A549 (cell line): ENCODE measurements around the gene SLC26A6. TPM values are rescaled to one million over a fixed set of nuclear protein-coding genes. Genes with fewer than 3 reads are reported as not detected.

ENCODE experiments used
- ATAC-seq, 2 experiments: fragments of 200-7000 bp in 1 of 2; fragments of >200 bp in 1 of 2; cut with Nextera tagmentation in 1 of 2; cut with Tn5 transposase in 1 of 2; 3 replicates each; pipeline versions ENCODE4 v1.8.0 to v1.9.1; 2018 to 2020; ENCODE audit warnings: mild to moderate bottlenecking in 1 of 2, moderate library complexity in 1 of 2
- CTCF ChIA-PET: fragments of 300-600 bp; sonication (Branson Sonifier 250); formaldehyde crosslinking; extraction: SDS; loops from one replicate; lab custom pipeline; 2021; ENCODE audit warnings: antibody characterized with exemption, inconsistent platforms; lab: Yijun Ruan, JAX
- POLR2A ChIA-PET: fragments of 350-600 bp; formaldehyde crosslinking; extraction: SDS; loops from one replicate; lab custom pipeline; 2021; ENCODE audit warnings: antibody characterized with exemption, inconsistent platforms; lab: Yijun Ruan, JAX
- DNase-seq, 2 experiments: peaks; one replicate each; pipeline versions ENCODE4 v3.0.0 to v3.0.0-alpha.2; 2011 to 2016; ENCODE audit warnings: low read depth in 1 of 2, low spot score in 1 of 2
- FAIRE-seq: peaks from 2 replicates; lab custom pipeline; 2011; peaks lifted over from hg19 to GRCh38; lab: Jason Lieb, UNC
- H3K27ac ChIP-seq, 2 experiments: fragments of >200 bp; sonication (Bioruptor Twin); formaldehyde crosslinking; 3 replicates each; pipeline ENCODE4 v1.5.1; 2016 to 2017
- H3K4me1 ChIP-seq: fragments of >200 bp; sonication (Bioruptor Twin); formaldehyde crosslinking; 3 replicates; pipeline ENCODE4 v1.6.1; 2016
- H3K4me2 ChIP-seq: fragments of >200 bp; sonication (Bioruptor Twin); formaldehyde crosslinking; 3 replicates; pipeline ENCODE4 v1.6.1; 2016
- H3K4me3 ChIP-seq: fragments of >200 bp; sonication (Bioruptor Twin); formaldehyde crosslinking; 3 replicates; pipeline ENCODE4 v1.5.1; 2016
- H3K9me3 ChIP-seq: fragments of >200 bp; sonication (Bioruptor Twin); formaldehyde crosslinking; 3 replicates; pipeline ENCODE4 v1.6.1; 2016
- BCL3 ChIP-seq: fragments of >200 bp; sonication (Bioruptor Twin); formaldehyde crosslinking; IDR thresholded peaks from 3 replicates; pipeline ENCODE4 v1.6.1; 2016
- BHLHE40 ChIP-seq: IDR thresholded peaks from 2 replicates; pipeline ENCODE4 v1.6.1; 2012; ENCODE audit warnings: low read depth, low read length, inconsistent platforms
- CBX8 ChIP-seq: fragments of 200-600 bp; sonication (generic); IDR thresholded peaks from 2 replicates; pipeline ENCODE4 v1.6.1; 2016
- CEBPB ChIP-seq, 2 experiments: fragments of >200 bp in 1 of 2; sonication (Bioruptor Twin) in 1 of 2; formaldehyde crosslinking in 1 of 2; IDR thresholded peaks; 2 replicates each; pipeline ENCODE4 v1.6.1; 2012 to 2016
- CHD4 ChIP-seq: fragments of 200-600 bp; sonication (generic); IDR thresholded peaks from 2 replicates; pipeline ENCODE4 v1.6.1; 2016; ENCODE audit warnings: antibody characterized with exemption, mild to moderate bottlenecking, borderline replicate concordance
- CTCF ChIP-seq: fragments of >200 bp; sonication (Bioruptor Twin); formaldehyde crosslinking; IDR thresholded peaks from 3 replicates; pipeline ENCODE4 v1.5.1; 2016
- ESRRA ChIP-seq: fragments of 150-350 bp; IDR thresholded peaks from 2 replicates; pipeline ENCODE4 v1.6.1; 2014; ENCODE audit warnings: mild to moderate bottlenecking, low read length, borderline replicate concordance
- HDAC2 ChIP-seq: fragments of 200-600 bp; sonication (generic); IDR thresholded peaks from 2 replicates; pipeline ENCODE4 v1.6.1; 2016
- HES2 ChIP-seq: fragments of >200 bp; sonication (Bioruptor Twin); formaldehyde crosslinking; IDR thresholded peaks from 2 replicates; pipeline ENCODE4 v1.6.1; 2016
- HOXB5 ChIP-seq: fragments of 250-450 bp; sonication (Bioruptor Pico); IDR thresholded peaks from 2 replicates; pipeline ENCODE4 v1.5.0; 2020; ENCODE audit warnings: mild to moderate bottlenecking, moderate library complexity
- JUN ChIP-seq, 2 experiments: fragments of >200 bp; sonication (Bioruptor Twin); formaldehyde crosslinking; IDR thresholded peaks; 2 replicates in 1 of 2; 3 replicates in 1 of 2; pipeline ENCODE4 v1.6.1; 2016 to 2017
- KDM5A ChIP-seq: fragments of 200-600 bp; sonication (generic); IDR thresholded peaks from 2 replicates; pipeline ENCODE4 v1.6.1; 2016; ENCODE audit warnings: antibody characterized with exemption, mild to moderate bottlenecking
- MAFK ChIP-seq: fragments of 450-650 bp; IDR thresholded peaks from 2 replicates; pipeline ENCODE4 v1.6.1; 2014; ENCODE audit not compliant: partially characterized antibody
- MAX ChIP-seq: IDR thresholded peaks from 2 replicates; pipeline ENCODE4 v1.6.1; 2012
- NPAS2 ChIP-seq: fragments of 250-450 bp; sonication (Bioruptor Pico); IDR thresholded peaks from 2 replicates; pipeline ENCODE4 v1.8.0; 2022; ENCODE audit warnings: mild to moderate bottlenecking, moderate library complexity, borderline replicate concordance
- NR3C1 ChIP-seq: fragments of >200 bp; sonication (Bioruptor Twin); formaldehyde crosslinking; IDR thresholded peaks from 3 replicates; pipeline ENCODE4 v1.6.1; 2017
- PHF8 ChIP-seq: fragments of 200-600 bp; sonication (generic); IDR thresholded peaks from 2 replicates; pipeline ENCODE4 v1.6.1; 2016; ENCODE audit warnings: low read depth, mild to moderate bottlenecking, antibody characterized with exemption, moderate library complexity, borderline replicate concordance
- POLR2A ChIP-seq: IDR thresholded peaks from 2 replicates; pipeline ENCODE4 v1.6.1; 2012; ENCODE audit warnings: mild to moderate bottlenecking, low read length
- POLR2AphosphoS2 ChIP-seq: conservative IDR thresholded peaks from 2 replicates; pipeline ENCODE4 v1.6.1; 2012; ENCODE audit warnings: low read length, improper control_type of control experiment, inconsistent platforms
- RAD21 ChIP-seq, 2 experiments: fragments of >200 bp in 1 of 2; sonication (Bioruptor Twin) in 1 of 2; formaldehyde crosslinking in 1 of 2; IDR thresholded peaks in 1 of 2; conservative IDR thresholded peaks in 1 of 2; 2 replicates in 1 of 2; 3 replicates in 1 of 2; pipeline ENCODE4 v1.6.1; 2012 to 2018; ENCODE audit warnings: inconsistent platforms in 1 of 2
- RARB ChIP-seq: fragments of 250-450 bp; sonication (Bioruptor Pico); IDR thresholded peaks from 2 replicates; pipeline ENCODE4 v1.8.0; 2021; ENCODE audit warnings: mild to moderate bottlenecking, moderate library complexity
- RFX5 ChIP-seq: fragments of 450-650 bp; IDR thresholded peaks from 2 replicates; pipeline ENCODE4 v1.7.1; 2014; ENCODE audit warnings: antibody characterized with exemption, mild to moderate bottlenecking, moderate library complexity
- SMC3 ChIP-seq: fragments of >200 bp; sonication (Bioruptor Twin); formaldehyde crosslinking; IDR thresholded peaks from 3 replicates; pipeline ENCODE4 v1.6.1; 2018; ENCODE audit warnings: inconsistent platforms
- SREBF2 ChIP-seq: fragments of 450-650 bp; IDR thresholded peaks from 2 replicates; pipeline ENCODE4 v1.6.1; 2014; ENCODE audit warnings: mild to moderate bottlenecking, moderate library complexity
- TP53 ChIP-seq: fragments of 250-450 bp; sonication (Bioruptor Pico); IDR thresholded peaks from 2 replicates; pipeline ENCODE4 v1.5.0; 2021; ENCODE audit warnings: mild to moderate bottlenecking, moderate library complexity
- WGBS: methylation state at CpG from one replicate; pipeline ENCODE4 v1.1.6; 2017; ENCODE audit errors: missing lambda C conversion rate; 5-methylcytosine and 5-hydroxymethylcytosine counted together
- polyA plus RNA-seq, 4 experiments: library from polyadenylated mRNA; depleted of rRNA in 3 of 4; stranded (reverse); fragments of >200 nt; fragmentation: RNase III in 1 of 4; extraction: RNeasy Plus Mini Kit Qiagen cat#74134 plus additional on column Dnase treatment in 1 of 4; gene quantifications; 2 replicates in 3 of 4; 3 replicates in 1 of 4; pipeline ENCODE4 v1.2.3, GENCODE V29; 2011 to 2017

The SLC26A6 gene
- polyA plus RNA-seq, 2 of the 4 experiments (the other 2 are of a cell fraction): 12.5 to 25.5 TPM

GRCh38 chr3:48609088-48610005, 25.9 kb downstream of the SLC26A6 start, which contains the start of gene UQCRC1:
Gene UQCRC1, minus strand, starts transcription at chr3:48609646. Its CDS starts 26 bp downstream, at chr3:48609620.
- TF ChIP-seq KDM5A (peak; percentile 86), CTCF (peak; percentile 44; the same call in 2 of the 3 replicates), CEBPB (IDR thresholded peaks at IDR 0.05) (no peak), JUN (IDR thresholded peaks at IDR 0.05) (peak in 1 of 2 experiments; percentile 71; a peak in 3 of 5 replicates), NPAS2 (no peak), MAX (peak; percentile 56; the same call in 1 of the 2 replicates), POLR2A (peak; percentile 89), BHLHE40 (no peak), RAD21 (conservative IDR thresholded peaks at IDR 0.05 in 1 of 2, IDR thresholded peaks at IDR 0.05 in 1 of 2) (peak; percentile 32 to 45; a peak in 3 of 5 replicates), PHF8 (peak; percentile 74; the same call in 1 of the 2 replicates), SMC3 (peak; percentile 69), CBX8 (no peak), MAFK (peak; percentile 4), BCL3 (peak; percentile 28; the same call in 1 of the 3 replicates)
- TF ChIP-seq, all 56 proteins: peak for 10
- no peaks in the 10 kb centered on the region for H3K9me3 ChIP-seq
- WGBS: 12% methylated on average over 24 of the region's 86 CpGs
- FAIRE-seq: no peak
- H3K4me1 ChIP-seq: peaks cover 19% of the 10 kb centered on the region
- H3K4me3 ChIP-seq: peak within 1 kb of the TSS; percentile 70
- H3K27ac ChIP-seq: peak within 1 kb of the TSS; percentile 87 to 99
- DNase-seq: peak; percentile 77 to 92
- ChIA-PET CTCF (interaction anchor here (0.6 to 2.7 kb wide), 7 partner anchors 8 to 50 kb away, joined by 3 to 13 read pairs (median 3); partner anchors contain the start of gene SLC26A6), POLR2A (interaction anchor here (0.6 to 1.3 kb wide), 2 partner anchors 11 to 13 kb away, joined by 3 read pairs; no protein-coding TSS in a partner anchor)
- H3K4me2 ChIP-seq: peak within 1 kb of the TSS; percentile 95
- peak; percentile 98 to 100 for ATAC-seq

GRCh38 chr3:48607519-48607918, 27.7 kb downstream of the SLC26A6 start:
- H3K4me1 ChIP-seq: peaks cover 12% of the 10 kb centered on the region; the same call in 2 of the 3 replicates
- 91% methylated on average over 5 of the region's 5 CpGs for WGBS
- CTCF ChIA-PET: no interaction called here
- no peak overlapping the region for H3K4me3 ChIP-seq
- DNase-seq (no peak), FAIRE-seq (no peak), ATAC-seq (no peak)
- no peaks in the 10 kb centered on the region for H3K9me3 ChIP-seq
- no peak overlapping the region for H3K27ac ChIP-seq
- H3K4me2 ChIP-seq: peak overlapping the region; percentile 95; the same call in 2 of the 3 replicates
- TF ChIP-seq ESRRA (no peak), HDAC2 (no peak), HES2 (no peak), SREBF2 (no peak), PHF8 (no peak), NR3C1 (no peak), POLR2AphosphoS2 (no peak), POLR2A (no peak), RARB (CRISPR knock-in tag) (no peak), KDM5A (no peak), HOXB5 (no peak), TP53 (CRISPR knock-in tag) (no peak), CHD4 (no peak), RFX5 (no peak)
- TF ChIP-seq, all 56 proteins: peak for 0
- POLR2A ChIA-PET: no interaction called here
